Endothelial cell of umbilical vein (primary cell): ENCODE results near the gene SYNDIG1. TPM values are rescaled to one million over a fixed set of nuclear protein-coding genes. Genes with fewer than 3 reads are reported as not detected.

ENCODE experiments used
- BruUV-seq: library from RNA; stranded (reverse); fragments of 400-500 nt; replicated peaks from 2 replicates; lab custom pipeline; 2021; lab: Mats Ljungman, UMichigan
- CTCF ChIA-PET: fragments of 300-600, 350-600 bp; sonication (Branson Sonifier 250); formaldehyde crosslinking; loops from one replicate; lab custom pipeline; 2021; ENCODE audit warnings: antibody characterized with exemption, inconsistent platforms; lab: Charles Lee
- POLR2A ChIA-PET: fragments of 300-600, 350-600 bp; sonication (Branson Sonifier 250); formaldehyde crosslinking; loops from one replicate; lab custom pipeline; 2021; ENCODE audit warnings: antibody characterized with exemption, inconsistent platforms; lab: Charles Lee
- DNase-seq: peaks from one replicate; pipeline ENCODE4 v3.0.0-alpha.2; 2011; ENCODE audit warnings: low read depth, low spot score
- FAIRE-seq: peaks from 2 replicates; lab custom pipeline; 2011; peaks lifted over from hg19 to GRCh38; lab: Jason Lieb, UNC
- H2AFZ ChIP-seq: 2 replicates; pipeline ENCODE4 v1.6.0; 2012; ENCODE audit warnings: low read depth, low read length, control low read depth, inconsistent platforms
- H3K27ac ChIP-seq: 2 replicates; pipeline ENCODE4 v1.5.1; 2011; ENCODE audit warnings: low read depth, mild to moderate bottlenecking, control low read depth, low read length, moderate library complexity; ENCODE audit not compliant: insufficient read depth
- H3K27me3 ChIP-seq, 2 experiments: 2 replicates each; pipeline versions ENCODE4 v1.6.0 to v1.6.1; 2011; ENCODE audit warnings: low read length in 2 of 2, mixed read lengths in 1 of 2; ENCODE audit not compliant: control insufficient read depth in 2 of 2, insufficient read depth in 2 of 2
- H3K36me3 ChIP-seq, 2 experiments: 2 replicates in 1 of 2; 3 replicates in 1 of 2; pipeline ENCODE4 v1.5.1; 2011; ENCODE audit warnings: low read length in 2 of 2, mild to moderate bottlenecking in 1 of 2, moderate library complexity in 1 of 2; ENCODE audit not compliant: control insufficient read depth in 2 of 2, insufficient read depth in 2 of 2; ENCODE audit errors: extremely low read depth in 1 of 2
- H3K4me1 ChIP-seq: 3 replicates; pipeline ENCODE4 v1.5.1; 2011; ENCODE audit warnings: mild to moderate bottlenecking, low read length; ENCODE audit not compliant: control insufficient read depth, insufficient read depth; ENCODE audit errors: extremely low read depth
- H3K4me2 ChIP-seq: 2 replicates; pipeline ENCODE4 v1.6.1; 2011; ENCODE audit warnings: low read length, control low read depth, mixed read lengths; ENCODE audit not compliant: insufficient read depth
- H3K4me3 ChIP-seq, 3 experiments: fragments of 200-600 bp in 1 of 3; sonication (generic), shearing (Covaris generic) in 1 of 3; replicated peaks in 1 of 3; 2 replicates each; pipeline ENCODE4 v1.5.1; 2011 to 2016; ENCODE audit warnings: control low read depth in 3 of 3, low read length in 3 of 3, mild to moderate bottlenecking in 2 of 3, inconsistent platforms in 1 of 3, low read depth in 1 of 3, moderate library complexity in 1 of 3; ENCODE audit not compliant: insufficient read depth in 1 of 3
- H3K79me2 ChIP-seq: 2 replicates; pipeline ENCODE4 v1.6.0; 2012; ENCODE audit warnings: low read length, inconsistent platforms; ENCODE audit not compliant: control insufficient read depth, insufficient read depth
- H3K9ac ChIP-seq: replicated peaks from 2 replicates; pipeline ENCODE3; 2011; ENCODE audit warnings: low read length, control low read depth; ENCODE audit not compliant: insufficient read depth; ENCODE audit errors: extremely low read depth
- H3K9me1 ChIP-seq: replicated peaks from 3 replicates; pipeline ENCODE4 v1.6.0; 2011; ENCODE audit warnings: mild to moderate bottlenecking, low read length; ENCODE audit not compliant: control insufficient read depth, insufficient read depth; ENCODE audit errors: extremely low read depth
- H3K9me3 ChIP-seq: replicated peaks from 2 replicates; pipeline ENCODE4 v1.5.1; 2012; ENCODE audit warnings: low read length, inconsistent platforms; ENCODE audit not compliant: control insufficient read depth, insufficient read depth
- H4K20me1 ChIP-seq: replicated peaks from 2 replicates; pipeline ENCODE3; 2011; ENCODE audit warnings: mild to moderate bottlenecking, low read length; ENCODE audit not compliant: control insufficient read depth, insufficient read depth; ENCODE audit errors: extremely low read depth
- CTCF ChIP-seq, 2 donors: IDR thresholded peaks; 1 replicate in 1 of 2; 2 replicates in 1 of 2; pipeline ENCODE4 v1.5.1; 2011; ENCODE audit warnings: low read length in 2 of 2, mild to moderate bottlenecking in 2 of 2, moderate library complexity in 2 of 2, control low read depth in 1 of 2, inconsistent platforms in 1 of 2, low read depth in 1 of 2; ENCODE audit not compliant: insufficient read depth in 1 of 2; ENCODE audit errors: extremely low read depth in 1 of 2
- EZH2 ChIP-seq: IDR thresholded peaks from 2 replicates; pipeline ENCODE4 v1.6.1; 2012; ENCODE audit warnings: borderline replicate concordance, low read depth, mild to moderate bottlenecking, moderate library complexity, low read length, inconsistent platforms; ENCODE audit not compliant: severe bottlenecking
- FOS ChIP-seq: IDR thresholded peaks from 2 replicates; pipeline ENCODE4 v1.6.1; 2011; ENCODE audit warnings: mild to moderate bottlenecking, low read length, moderate library complexity, borderline replicate concordance; ENCODE audit not compliant: insufficient read depth
- GATA2 ChIP-seq: IDR thresholded peaks from 2 replicates; pipeline ENCODE4 v1.7.0; 2011; ENCODE audit warnings: low read depth, mild to moderate bottlenecking, moderate library complexity, mixed read lengths, low read length; ENCODE audit not compliant: insufficient read length, insufficient read depth
- JUN ChIP-seq: IDR thresholded peaks from 2 replicates; pipeline ENCODE4 v1.6.1; 2011; ENCODE audit warnings: borderline replicate concordance, low read depth; ENCODE audit not compliant: insufficient read length, insufficient read depth
- MAX ChIP-seq: IDR thresholded peaks from 2 replicates; pipeline ENCODE4 v1.6.1; 2011; ENCODE audit not compliant: insufficient read depth, insufficient read length
- MYC ChIP-seq: IDR thresholded peaks from one replicate; pipeline ENCODE4 v1.6.1; 2011; ENCODE audit warnings: mild to moderate bottlenecking, low read depth, low read length
- POLR2A ChIP-seq: IDR thresholded peaks from 2 replicates; pipeline ENCODE4 v1.6.1; 2012; ENCODE audit warnings: low read depth, mild to moderate bottlenecking, control low read depth, low read length
- POLR2AphosphoS5 ChIP-seq: IDR thresholded peaks from 2 replicates; pipeline ENCODE4 v1.6.1; 2012; ENCODE audit warnings: low read depth, mild to moderate bottlenecking, control low read depth, low read length, moderate library complexity; ENCODE audit not compliant: insufficient read depth
- dilution Hi-C: fragments of 300-500 bp; cut with MboI; formaldehyde crosslinking; loops from one replicate; pipeline ENCODE4 v1.15.0; 2019; ENCODE audit warnings: low sequenced_read_pairs; ENCODE audit not compliant: extremely low pct_ligation_motif_present
- intact Hi-C: fragments of 100-400 bp; cut with micrococcal nuclease; formaldehyde crosslinking; loops from one replicate; pipeline ENCODE4 v1.10.0; 2022
- polyA plus RNA-seq, 4 experiments: library from polyadenylated mRNA; depleted of rRNA in 3 of 4; stranded (reverse) in 3 of 4; unstranded in 1 of 4; fragments of >200 nt; gene quantifications; 2 replicates each; pipeline versions ENCODE4 v1.2.1 to v1.2.3, GENCODE V29; 2011 to 2012; ENCODE audit warnings: missing spikeins in 1 of 4
- total RNA-seq: library from RNA; stranded (reverse); gene quantifications from 2 replicates; pipeline ENCODE4 v1.2.3, GENCODE V29; 2021

The SYNDIG1 gene
- total and polyA plus RNA-seq, 2 donors (not counting 3 experiments of a cell fraction or from before 2014, with no cell fraction given): not detected

- H3K27ac ChIP-seq: no peak overlapping the region
- DNase-seq (no peak), FAIRE-seq (no peak)
- CTCF ChIA-PET: no interaction called here
- H3K9me1 ChIP-seq: no peaks in the 10 kb centered on the region
- TF ChIP-seq CTCF (IDR thresholded peaks at IDR 0.05; ENCODE audit: extremely low read depth in 1 of 2, insufficient read depth in 1 of 2, low read depth in 1 of 2, low read length in 2 of 2): no peak
- TF ChIP-seq MYC: no peak
- no peak for TF ChIP-seq JUN
- no peak for TF ChIP-seq GATA2
- TF ChIP-seq POLR2A: no peak
- TF ChIP-seq FOS: no peak
- no peak for TF ChIP-seq EZH2
- TF ChIP-seq MAX: no peak
- TF ChIP-seq POLR2AphosphoS5: no peak
- no peak overlapping the region for H3K4me3 ChIP-seq
- no peak overlapping the region for H3K9ac ChIP-seq
- no TSS peak for BruUV-seq
- no peaks in the 10 kb centered on the region for H3K27me3 ChIP-seq
- no peaks in the 10 kb centered on the region for H3K36me3 ChIP-seq
- POLR2A ChIA-PET: no interaction called here
- peaks cover 5% of the 10 kb centered on the region for H3K9me3 ChIP-seq
- no peak overlapping the region for H3K4me2 ChIP-seq
- no peaks in the 10 kb centered on the region for H3K4me1 ChIP-seq
- H2AFZ ChIP-seq: no peak overlapping the region
- intact Hi-C loops: no loop called here
- dilution Hi-C loops: no loop called here
- H4K20me1 ChIP-seq: no peaks in the 10 kb centered on the region
- no peaks in the 10 kb centered on the region for H3K79me2 ChIP-seq
These were observed 120.0 kb downstream of the SYNDIG1 start for GRCh38 chr20:24589381-24589780.
